ENCODE results near the gene ARHGAP5.

- TF ChIP-seq POLR2A (IDR thresholded peaks at IDR 0.05; ENCODE audit: low read depth, low read length) (no peak), POLR2AphosphoS5 (IDR thresholded peaks at IDR 0.05; ENCODE audit: low read depth, low read length) (no peak), TAF1 (IDR thresholded peaks at IDR 0.05; ENCODE audit: borderline replicate concordance, low read depth, low read length) (no peak)
Measured at GRCh38 chr14:32201193-32201815, 124.2 kb downstream of the ARHGAP5 start.

Measured in GM12892 (cell line).